GM21515 (cell line): ENCODE data around the gene CDC16.

Experiments used
- ATAC-seq: cut with Tn5 transposase; IDR thresholded peaks from one replicate; pipeline ENCODE4 v1.9.1; 2021; ENCODE audit not compliant: unreplicated experiment

CDC16 gene

GRCh38 chr13:114296448-114296847 is 61.8 kb downstream of the CDC16 start:
- ATAC-seq, result no peak

GRCh38 chr13:114296902-114297301 is 62.2 kb downstream of the CDC16 start:
- ATAC-seq, result no peak

- ATAC-seq, result no peak
Measured at GRCh38 chr13:114298866-114299265, 64.2 kb downstream of the CDC16 start.

- ATAC-seq, result no peak
Measured at GRCh38 chr13:114299604-114300305, 65.1 kb downstream of the CDC16 start.

GRCh38 chr13:114303700-114304327 is 69.1 kb downstream of the CDC16 start:
- ATAC-seq, result no peak

- no peak for ATAC-seq
Measured at GRCh38 chr13:114304346-114305034, 69.8 kb downstream of the CDC16 start.

- no peak for ATAC-seq
Measured at GRCh38 chr13:114309086-114309485, 74.4 kb downstream of the CDC16 start.

GRCh38 chr13:114309806-114310410 is 75.2 kb downstream of the CDC16 start:
- no peak for ATAC-seq

GRCh38 chr13:114310956-114311355 is 76.3 kb downstream of the CDC16 start:
- ATAC-seq, result no peak

- no peak for ATAC-seq
Measured at GRCh38 chr13:114311387-114311786, 76.7 kb downstream of the CDC16 start.

- no peak for ATAC-seq
Measured at GRCh38 chr13:114311908-114312307, 77.2 kb downstream of the CDC16 start.

- ATAC-seq, result no peak
Measured at GRCh38 chr13:114313061-114313860, 78.6 kb downstream of the CDC16 start.

- ATAC-seq, result peak; percentile 78
Measured at GRCh38 chr13:114314074-114314912, 79.6 kb downstream of the CDC16 start, which contains the start of gene CHAMP1. Gene CHAMP1 (plus strand): TSS chr13:114314503. CDS start chr13:114323843, 9,340 bp downstream.

- no peak for ATAC-seq
Measured at GRCh38 chr13:114315074-114315785, 80.5 kb downstream of the CDC16 start.

- ATAC-seq, result no peak
Measured at GRCh38 chr13:114318624-114319023, 83.9 kb downstream of the CDC16 start.

- ATAC-seq, result no peak
Measured at GRCh38 chr13:114319441-114319913, 84.8 kb downstream of the CDC16 start.

GRCh38 chr13:114320065-114320464 is 85.4 kb downstream of the CDC16 start:
- ATAC-seq, result no peak

- no peak for ATAC-seq
Measured at GRCh38 chr13:114321256-114321655, 86.6 kb downstream of the CDC16 start.
